GM10847 (cell line): Measurements from ENCODE around the gene ADAM15.

Source experiments
- POLR2A ChIP-seq: IDR thresholded peaks from 2 replicates; pipeline ENCODE4 v1.6.1; 2011; ENCODE audit not compliant: insufficient read length; ENCODE audit errors: extremely low read depth

Gene ADAM15

GRCh38 chr1:155050560-155051341 lies at the start of gene ADAM15:
TSS of gene ADAM15 (plus strand) at chr1:155051316. CDS start at chr1:155051387, 71 bp downstream.
- no peak for TF ChIP-seq POLR2A

DNA sequence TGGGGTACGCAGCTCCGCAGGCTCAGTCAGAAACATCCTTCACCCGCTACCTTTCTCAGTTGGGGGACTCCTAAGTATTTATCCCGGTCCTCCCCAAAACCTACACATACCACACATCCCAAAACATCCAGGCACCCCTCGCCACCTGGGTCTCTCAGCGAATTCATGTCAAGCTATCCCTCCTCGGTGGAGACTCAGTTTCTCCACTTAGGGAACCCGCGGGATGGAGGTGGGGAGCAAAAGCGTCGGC lies 49.8 kb upstream of the ADAM15 start:
- TF ChIP-seq POLR2A = no peak

- no peak for TF ChIP-seq POLR2A
Observed at GRCh38 chr1:155001675-155002463, 49.2 kb upstream of the ADAM15 start.

DNA sequence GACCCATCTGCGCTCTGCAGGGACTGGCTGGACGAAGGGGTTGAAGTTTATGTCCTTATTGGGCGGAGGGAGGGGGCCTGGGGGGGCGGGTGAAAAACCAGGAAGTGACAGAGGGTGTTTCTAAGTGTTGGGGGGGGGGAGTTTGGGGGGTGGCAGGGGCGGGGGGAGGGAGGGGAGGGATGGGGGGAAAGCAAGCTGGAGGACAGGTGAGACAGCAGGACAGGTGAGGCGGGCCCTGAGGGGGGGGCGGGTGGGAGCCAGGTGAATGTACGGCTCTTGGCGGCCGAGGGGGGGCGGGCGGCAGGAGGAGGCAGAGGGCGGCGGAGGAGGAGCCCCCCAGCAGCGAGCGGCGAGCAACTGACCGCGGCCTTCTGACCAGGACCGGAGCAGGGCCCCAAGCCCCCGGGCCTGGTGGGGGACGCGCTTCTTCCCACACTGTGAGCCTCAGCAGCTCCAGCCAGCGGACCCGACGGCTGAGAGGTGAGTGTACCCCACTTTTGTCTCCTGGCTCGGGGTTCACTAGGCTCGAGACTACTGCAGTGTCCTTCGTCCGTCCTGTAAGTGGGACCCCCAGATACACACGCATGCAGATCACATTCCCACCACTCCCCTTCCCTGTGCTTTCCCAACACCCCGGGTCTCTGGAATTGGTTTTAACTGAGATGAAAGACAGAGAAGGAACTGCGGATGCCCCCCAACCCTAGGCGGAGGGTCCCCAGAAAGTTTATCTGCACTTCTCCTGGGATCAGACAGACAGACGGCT lies 48.5 kb upstream of the ADAM15 start, which contains the start of gene ZBTB7B:
TSS of gene ZBTB7B (plus strand) at position 339 of the 763 bp plus-strand sequence. CDS start 11,859 bp downstream, outside the sequence.
- TF ChIP-seq POLR2A = no peak

DNA sequence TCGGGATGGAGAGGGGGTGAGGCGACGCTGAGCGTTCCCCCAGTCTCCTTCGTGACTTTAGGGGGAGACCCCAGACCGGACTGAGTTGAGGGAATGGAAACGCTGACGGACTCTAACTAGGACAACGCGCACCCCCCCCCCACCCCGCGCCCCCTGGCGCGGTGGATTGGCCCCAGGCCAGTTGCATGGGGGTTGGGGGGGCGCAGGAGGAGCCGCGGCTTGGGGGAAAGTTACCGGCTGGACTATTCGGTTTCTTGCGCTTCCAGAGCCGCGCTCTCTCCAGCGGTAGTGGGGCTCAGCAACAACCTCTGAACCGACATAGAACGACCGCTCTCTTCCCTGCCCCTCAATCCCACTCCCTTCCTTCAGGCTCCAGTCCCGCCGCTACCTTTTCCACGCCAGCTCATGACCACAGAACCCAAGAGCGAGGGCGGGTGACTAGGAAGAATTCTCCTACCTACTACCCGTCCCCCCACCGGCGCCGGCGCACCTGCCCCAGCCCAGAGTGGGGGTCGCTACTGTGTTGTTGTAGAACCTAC lies 47.8 kb upstream of the ADAM15 start:
- no peak for TF ChIP-seq POLR2A

- no peak for TF ChIP-seq POLR2A
Observed at GRCh38 chr1:155003766-155004351, 47.3 kb upstream of the ADAM15 start.

- TF ChIP-seq POLR2A = no peak
Observed at GRCh38 chr1:155004352-155005075, 46.6 kb upstream of the ADAM15 start.

- TF ChIP-seq POLR2A = no peak
Observed at GRCh38 chr1:155005076-155006011, 45.8 kb upstream of the ADAM15 start.

GRCh38 chr1:155006601-155007101 lies 44.5 kb upstream of the ADAM15 start:
- TF ChIP-seq POLR2A = no peak

DNA sequence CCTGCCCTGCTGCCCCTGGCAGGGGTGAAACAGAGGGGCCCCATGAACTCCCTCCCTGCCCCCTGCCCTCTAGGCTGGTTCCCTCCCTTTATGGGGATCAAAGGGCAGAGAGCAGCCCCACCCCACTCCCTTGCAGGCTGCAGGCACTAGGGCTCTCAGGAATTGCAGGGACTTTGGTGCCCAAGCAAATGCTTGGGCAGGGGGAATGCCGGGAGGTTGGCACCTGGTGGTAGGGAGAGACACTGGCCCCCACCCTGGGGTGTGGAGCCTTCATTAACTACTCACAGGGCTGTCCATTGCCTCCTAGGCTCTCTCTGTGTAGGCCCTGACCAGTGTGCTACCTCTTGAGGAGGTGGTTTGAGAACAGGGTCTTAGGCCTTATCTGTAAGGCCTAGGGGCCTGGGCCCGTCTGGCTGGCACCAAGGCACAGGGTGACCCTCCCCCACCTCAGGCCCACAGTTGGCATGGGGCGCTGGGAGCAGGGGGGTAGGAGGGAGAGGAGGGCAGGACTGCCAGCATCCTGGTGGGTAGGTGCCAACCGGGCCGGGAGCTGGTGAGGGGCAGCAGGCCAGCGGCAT lies 43.8 kb upstream of the ADAM15 start:
- TF ChIP-seq POLR2A = no peak

- TF ChIP-seq POLR2A = no peak
Observed at GRCh38 chr1:155008015-155008941, 42.8 kb upstream of the ADAM15 start.

GRCh38 chr1:155009221-155009711 lies 41.9 kb upstream of the ADAM15 start:
- no peak for TF ChIP-seq POLR2A
